AG09309 (cell line): Measurements from ENCODE around the gene ZNF629.
"Not testable (repeated sequence)": the region's sequence is repeated elsewhere in the genome, so short reads cannot be mapped to it uniquely, and the experiment has no call there.

Experiments
- DNase-seq: peaks from one replicate; pipeline ENCODE4 v3.0.0-alpha.2; 2010; ENCODE audit warnings: low read depth
- H3K4me3 ChIP-seq: 2 replicates; pipeline ENCODE4 v1.5.1; 2011; ENCODE audit warnings: mild to moderate bottlenecking, low read depth, low read length, moderate library complexity; ENCODE audit not compliant: control insufficient read depth
- TF ChIP-seq, protein P1 (sequence below): IDR thresholded peaks from 2 replicates; pipeline ENCODE4 v1.5.1; 2011; ENCODE audit warnings: mild to moderate bottlenecking, low read depth, low read length, inconsistent platforms; ENCODE audit not compliant: insufficient read depth, control insufficient read depth; ENCODE audit errors: missing control alignments

ZNF629 gene

DNA sequence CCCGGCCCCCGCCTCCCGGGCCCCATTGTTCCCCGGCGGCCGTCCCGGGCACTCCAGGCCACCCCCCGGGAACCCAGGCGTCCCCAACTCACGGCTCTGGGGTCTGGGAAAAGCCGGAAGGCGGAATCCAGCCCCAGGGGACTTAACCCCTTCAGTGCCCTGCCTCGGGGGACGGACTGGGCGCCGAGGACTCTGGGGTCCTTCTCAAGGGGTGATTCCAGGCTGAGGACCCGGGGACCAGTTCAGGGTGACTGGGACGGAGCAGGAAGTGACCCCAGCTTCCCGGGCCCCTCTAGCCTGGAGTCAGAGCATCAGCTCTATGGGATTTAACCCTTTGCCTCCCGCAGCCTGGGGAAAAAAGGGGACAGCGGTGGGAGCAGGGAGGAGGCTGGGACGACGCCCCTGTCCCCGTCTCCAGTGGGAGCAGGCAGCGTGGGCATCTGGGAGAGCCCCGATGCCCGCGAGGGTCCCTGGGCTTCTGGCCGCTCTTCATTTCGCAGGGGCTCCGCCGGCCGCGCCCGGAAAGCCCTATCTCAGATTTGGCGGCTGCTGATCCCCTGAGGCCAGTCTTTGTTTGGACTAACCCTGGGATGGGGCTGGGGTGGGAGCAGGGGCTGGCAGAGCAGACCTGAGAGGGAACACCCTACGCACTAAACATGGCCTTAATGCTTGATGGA is at the start of gene ZNF629:
ZNF629 (minus strand) TSS at position 270 of the 677 bp plus-strand sequence. CDS start 2,723 bp downstream, outside the sequence.
- peak within 1 kb of the TSS; percentile 91 for H3K4me3 ChIP-seq
- TF ChIP-seq, protein P1, sequence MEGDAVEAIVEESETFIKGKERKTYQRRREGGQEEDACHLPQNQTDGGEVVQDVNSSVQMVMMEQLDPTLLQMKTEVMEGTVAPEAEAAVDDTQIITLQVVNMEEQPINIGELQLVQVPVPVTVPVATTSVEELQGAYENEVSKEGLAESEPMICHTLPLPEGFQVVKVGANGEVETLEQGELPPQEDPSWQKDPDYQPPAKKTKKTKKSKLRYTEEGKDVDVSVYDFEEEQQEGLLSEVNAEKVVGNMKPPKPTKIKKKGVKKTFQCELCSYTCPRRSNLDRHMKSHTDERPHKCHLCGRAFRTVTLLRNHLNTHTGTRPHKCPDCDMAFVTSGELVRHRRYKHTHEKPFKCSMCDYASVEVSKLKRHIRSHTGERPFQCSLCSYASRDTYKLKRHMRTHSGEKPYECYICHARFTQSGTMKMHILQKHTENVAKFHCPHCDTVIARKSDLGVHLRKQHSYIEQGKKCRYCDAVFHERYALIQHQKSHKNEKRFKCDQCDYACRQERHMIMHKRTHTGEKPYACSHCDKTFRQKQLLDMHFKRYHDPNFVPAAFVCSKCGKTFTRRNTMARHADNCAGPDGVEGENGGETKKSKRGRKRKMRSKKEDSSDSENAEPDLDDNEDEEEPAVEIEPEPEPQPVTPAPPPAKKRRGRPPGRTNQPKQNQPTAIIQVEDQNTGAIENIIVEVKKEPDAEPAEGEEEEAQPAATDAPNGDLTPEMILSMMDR, result no peak
- DNase-seq, result peak; percentile 14

DNA sequence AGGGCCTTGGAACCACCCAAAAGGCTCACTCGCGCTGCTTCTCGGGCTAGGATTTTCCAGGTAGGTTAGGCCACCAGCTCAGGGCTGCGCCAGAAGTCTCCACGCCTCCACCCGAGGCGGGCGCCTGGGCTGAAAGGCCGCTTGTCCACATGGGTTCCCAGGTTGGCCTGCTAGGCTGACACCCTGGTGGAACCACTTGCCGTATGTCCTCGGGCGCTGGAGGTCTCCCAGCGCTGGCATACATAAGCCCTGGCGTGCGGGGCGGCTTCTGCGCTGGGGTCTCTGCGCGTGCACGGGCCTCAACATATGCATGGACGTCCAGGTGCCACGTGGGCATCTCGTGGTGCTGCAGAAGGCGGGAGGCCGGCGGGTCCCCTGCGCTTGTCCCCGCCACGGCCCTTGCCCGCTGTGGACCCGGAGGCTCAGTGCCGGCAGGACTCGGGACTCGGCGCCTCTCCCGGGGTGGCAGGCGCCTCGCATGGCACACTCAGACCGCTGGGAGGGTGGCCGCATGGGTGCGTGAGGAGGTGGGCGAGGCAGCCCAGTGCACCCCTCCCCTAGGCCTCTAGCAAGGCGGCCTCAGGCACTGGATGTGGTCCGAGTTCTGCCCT is 47.2 kb upstream of the ZNF629 start:
- no peak for DNase-seq
- H3K4me3 ChIP-seq, result no peak overlapping the region
- TF ChIP-seq, protein P1, result no peak

- DNase-seq, result no peak
- H3K4me3 ChIP-seq, result no peak overlapping the region
- TF ChIP-seq, protein P1, result no peak
These were observed 43.0 kb upstream of the ZNF629 start for GRCh38 chr16:30830072-30830417.

GRCh38 chr16:30829130-30830071 is 42.4 kb upstream of the ZNF629 start:
- no peak for DNase-seq
- TF ChIP-seq, protein P1, result no peak

DNA sequence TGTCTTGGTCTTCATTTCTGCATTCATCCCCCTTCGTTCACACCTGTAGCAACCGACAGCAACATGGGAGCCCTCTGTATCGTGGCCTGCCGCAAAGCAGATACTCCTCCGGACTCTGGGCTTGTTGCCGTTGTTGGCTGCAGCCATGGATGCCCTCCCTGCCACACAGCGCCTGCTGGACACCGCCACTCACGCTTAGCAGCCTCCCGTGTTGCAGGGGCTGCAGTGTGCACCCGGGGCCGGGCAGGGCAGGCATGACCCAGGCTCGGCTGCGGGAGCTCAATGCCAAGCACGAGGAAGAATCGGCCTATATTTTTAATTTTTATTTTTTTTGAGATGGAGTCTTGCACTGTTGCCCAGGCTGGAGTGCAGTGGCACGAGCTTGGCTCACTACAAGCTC is 34.9 kb upstream of the ZNF629 start:
- no peak overlapping the region for H3K4me3 ChIP-seq
- no peak for DNase-seq
- TF ChIP-seq, protein P1, result no peak

More at GRCh38 chr16:30829130-30830071, 42.4 kb upstream of the ZNF629 start:
- H3K4me3 ChIP-seq, result no peak overlapping the region

DNA sequence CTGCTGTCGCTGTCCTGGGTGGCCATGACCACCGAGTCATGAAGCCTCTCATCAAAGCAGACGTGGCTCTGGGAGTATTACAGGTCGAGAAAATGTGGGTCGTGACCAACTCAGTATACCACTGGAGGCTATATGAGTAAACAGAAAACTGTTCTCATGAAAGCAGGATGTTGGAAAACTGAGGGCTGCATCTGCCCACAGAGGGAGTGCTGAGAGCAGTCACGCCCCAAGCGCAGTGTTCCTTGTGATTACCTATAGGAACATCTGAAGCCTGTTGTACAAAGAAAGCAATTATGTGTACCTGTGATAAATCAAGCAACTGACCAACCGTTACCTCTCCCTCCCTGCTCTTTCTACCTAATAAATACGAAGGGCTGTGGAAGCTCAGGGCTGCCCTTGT is 34.4 kb upstream of the ZNF629 start:
- H3K4me3 ChIP-seq, DNase-seq: not testable (repeated sequence)
